GDM1 (cell line): Measurements from ENCODE around the gene INTS6.
A peak's percentile ranks its signal among the peaks of the same experiment; 100 is the strongest.
"Not testable (repeated sequence)": the region's sequence is repeated elsewhere in the genome, so short reads cannot be mapped to it uniquely, and the experiment has no call there.

ENCODE experiments used
- DNase-seq: peaks from one replicate; lab custom pipeline; 2025; lab: John Stamatoyannopoulos, UW

Gene INTS6

GRCh38 chr13:51415339-51415738, 37.5 kb downstream of the INTS6 start:
- not testable (repeated sequence) for DNase-seq

- DNase-seq = no peak
These were observed 40.4 kb downstream of the INTS6 start for GRCh38 chr13:51412431-51412830.

- DNase-seq = no peak
These were observed 47.7 kb downstream of the INTS6 start for GRCh38 chr13:51405176-51405575.

- DNase-seq = no peak
These were observed 55.4 kb downstream of the INTS6 start for GRCh38 chr13:51397262-51397941.

GRCh38 chr13:51396352-51396751, 56.5 kb downstream of the INTS6 start:
- DNase-seq = no peak

- DNase-seq = no peak
These were observed 58.1 kb downstream of the INTS6 start for GRCh38 chr13:51394724-51395123.

- no peak for DNase-seq
These were observed 67.7 kb downstream of the INTS6 start for GRCh38 chr13:51385114-51385513.

- DNase-seq = no peak
These were observed 72.6 kb downstream of the INTS6 start for GRCh38 chr13:51380269-51380668.

GRCh38 chr13:51373451-51373850, 79.4 kb downstream of the INTS6 start:
- no peak for DNase-seq

- DNase-seq = no peak
These were observed 81.0 kb downstream of the INTS6 start for GRCh38 chr13:51371768-51372399.

- no peak for DNase-seq
These were observed 82.0 kb downstream of the INTS6 start for GRCh38 chr13:51370811-51371210.

- DNase-seq = no peak
These were observed 82.7 kb downstream of the INTS6 start for GRCh38 chr13:51370116-51370515.

- peak; percentile 91 for DNase-seq
These were observed 88.3 kb downstream of the INTS6 start for GRCh38 chr13:51364404-51365008.

GRCh38 chr13:51363625-51364024, 89.2 kb downstream of the INTS6 start:
- DNase-seq = no peak

- DNase-seq = no peak
These were observed 91.7 kb downstream of the INTS6 start for GRCh38 chr13:51361106-51361505.

- no peak for DNase-seq
These were observed 92.3 kb downstream of the INTS6 start for GRCh38 chr13:51360489-51360888.

GRCh38 chr13:51359352-51359751, 93.5 kb downstream of the INTS6 start:
- DNase-seq = no peak

- DNase-seq = no peak
These were observed 94.8 kb downstream of the INTS6 start for GRCh38 chr13:51357928-51358595.

GRCh38 chr13:51355217-51355616, 97.6 kb downstream of the INTS6 start:
- no peak for DNase-seq

- DNase-seq = no peak
These were observed 103.8 kb downstream of the INTS6 start for GRCh38 chr13:51349016-51349415.

- DNase-seq = no peak
These were observed 104.5 kb downstream of the INTS6 start for GRCh38 chr13:51348069-51348967.

GRCh38 chr13:51347099-51347498, 105.7 kb downstream of the INTS6 start:
- DNase-seq = no peak
